SU-DHL-6 (cell line): ENCODE data around the gene EPS8.

Experiments used
- H2AFZ ChIP-seq: fragments of 200-600 bp; sonication (generic); 2 replicates; pipeline ENCODE4 v1.6.1; 2014; ENCODE audit warnings: low read depth, mild to moderate bottlenecking, moderate library complexity, mixed read lengths, antibody characterized with exemption, low read length; ENCODE audit not compliant: severe bottlenecking
- H3F3A ChIP-seq: fragments of 200-600 bp; shearing (Covaris generic); 2 replicates; pipeline ENCODE4 v1.6.0; 2016; ENCODE audit warnings: antibody characterized with exemption, mild to moderate bottlenecking; ENCODE audit not compliant: insufficient read depth
- H3K27ac ChIP-seq: fragments of 200-600 bp; sonication (generic); 2 replicates; pipeline ENCODE4 v1.5.1; 2016; ENCODE audit warnings: low read depth, mild to moderate bottlenecking, low read length, moderate library complexity, mixed read lengths
- H3K27me3 ChIP-seq: fragments of 200-600 bp; sonication (generic), shearing (Covaris generic); 2 replicates; pipeline ENCODE4 v1.6.0; 2014; ENCODE audit warnings: mild to moderate bottlenecking, low read length
- H3K36me3 ChIP-seq: fragments of 200-600 bp; sonication (generic); 2 replicates; pipeline ENCODE4 v1.6.1; 2014; ENCODE audit warnings: mild to moderate bottlenecking, low read length, mixed read lengths
- H3K4me2 ChIP-seq: fragments of 300-600, 200-600 bp; shearing (Covaris generic), sonication (generic); 2 replicates; pipeline ENCODE4 v1.6.0; 2014; ENCODE audit warnings: low read length, low read depth, mild to moderate bottlenecking; ENCODE audit not compliant: poor library complexity, severe bottlenecking
- H3K4me3 ChIP-seq: fragments of 200-600 bp; sonication (generic); 2 replicates; pipeline ENCODE4 v1.5.1; 2014; ENCODE audit warnings: antibody characterized with exemption, low read length, mild to moderate bottlenecking, mixed read lengths; ENCODE audit not compliant: insufficient read depth, poor library complexity, severe bottlenecking
- H3K79me2 ChIP-seq: fragments of 200-600 bp; sonication (generic); 2 replicates; pipeline ENCODE4 v1.6.1; 2014; ENCODE audit warnings: mild to moderate bottlenecking, low read length, moderate library complexity; ENCODE audit not compliant: insufficient read depth
- H3K9ac ChIP-seq: fragments of 200-600 bp; sonication (generic); 2 replicates; pipeline ENCODE4 v1.7.0; 2014; ENCODE audit warnings: mild to moderate bottlenecking, low read length
- H3K9me2 ChIP-seq: fragments of 200-600 bp; sonication (generic); replicated peaks from 2 replicates; pipeline ENCODE4 v1.6.1; 2014; ENCODE audit warnings: low read length; ENCODE audit not compliant: insufficient read depth
- H3K9me3 ChIP-seq: fragments of 200-600 bp; sonication (generic); 2 replicates; pipeline ENCODE4 v1.6.1; 2014; ENCODE audit warnings: low read length, mixed read lengths; ENCODE audit not compliant: insufficient read depth
- H4K20me1 ChIP-seq: fragments of 200-600 bp; sonication (generic); 2 replicates; pipeline ENCODE4 v1.6.1; 2014; ENCODE audit warnings: low read depth, mild to moderate bottlenecking, antibody characterized with exemption, low read length, moderate library complexity, mixed read lengths
- CTCF ChIP-seq: fragments of 200-600 bp; sonication (generic); IDR thresholded peaks from one replicate; pipeline ENCODE4 v1.5.1; 2017; ENCODE audit warnings: antibody characterized with exemption, mild to moderate bottlenecking, low read length, moderate library complexity; ENCODE audit not compliant: insufficient read depth, poor library complexity, severe bottlenecking
- EZH2phosphoT487 ChIP-seq: fragments of 200-600 bp; sonication (generic), shearing (Covaris generic); conservative IDR thresholded peaks from 2 replicates; pipeline ENCODE4 v1.6.1; 2018; ENCODE audit warnings: mild to moderate bottlenecking, antibody characterized with exemption, low read length, moderate library complexity, mixed read lengths

Gene EPS8

GRCh38 chr12:15831315-15831978 lies 42.3 kb upstream of the EPS8 start:
- H3K27ac ChIP-seq: no peak overlapping the region
- H3K9me2 ChIP-seq: no peaks in the 10 kb centered on the region
- H3K36me3 ChIP-seq: no peaks in the 10 kb centered on the region
- no peak overlapping the region for H3K9ac ChIP-seq
- no peaks in the 10 kb centered on the region for H3K79me2 ChIP-seq
- no peaks in the 10 kb centered on the region for H4K20me1 ChIP-seq
- H3K27me3 ChIP-seq: no peaks in the 10 kb centered on the region
- no peak overlapping the region for H3K4me2 ChIP-seq
- H3K9me3 ChIP-seq: no peaks in the 10 kb centered on the region
- H3F3A ChIP-seq: no peaks in the 10 kb centered on the region
- no peak overlapping the region for H3K4me3 ChIP-seq
- H2AFZ ChIP-seq: no peak overlapping the region
- TF ChIP-seq CTCF (no peak), EZH2phosphoT487 (no peak)

GRCh38 chr12:15830538-15830937 lies 41.4 kb upstream of the EPS8 start:
- no peak overlapping the region for H3K4me3 ChIP-seq
- H3F3A ChIP-seq: no peaks in the 10 kb centered on the region
- H3K36me3 ChIP-seq: no peaks in the 10 kb centered on the region
- H2AFZ ChIP-seq: no peak overlapping the region
- no peaks in the 10 kb centered on the region for H3K9me3 ChIP-seq
- no peak overlapping the region for H3K4me2 ChIP-seq
- no peak overlapping the region for H3K27ac ChIP-seq
- no peak for TF ChIP-seq EZH2phosphoT487
- TF ChIP-seq CTCF: no peak
- no peaks in the 10 kb centered on the region for H3K79me2 ChIP-seq
- no peaks in the 10 kb centered on the region for H3K27me3 ChIP-seq
- H3K9me2 ChIP-seq: no peaks in the 10 kb centered on the region
- no peak overlapping the region for H3K9ac ChIP-seq
- no peaks in the 10 kb centered on the region for H4K20me1 ChIP-seq

- TF ChIP-seq CTCF (no peak), EZH2phosphoT487 (no peak)
- Histone ChIP-seq H3K4me3 (no peak overlapping the region), H4K20me1 (no peaks in the 10 kb centered on the region), H3K9me3 (no peaks in the 10 kb centered on the region), H3K36me3 (no peaks in the 10 kb centered on the region), H3K9me2 (no peaks in the 10 kb centered on the region), H3K79me2 (no peaks in the 10 kb centered on the region), H3F3A (no peaks in the 10 kb centered on the region), H2AFZ (no peak overlapping the region), H3K27me3 (no peaks in the 10 kb centered on the region), H3K9ac (no peak overlapping the region), H3K27ac (no peak overlapping the region), H3K4me2 (no peak overlapping the region)
Measured at GRCh38 chr12:15829949-15830348, 40.8 kb upstream of the EPS8 start.
